Kidney epithelial cell (primary cell): ENCODE measurements around the gene MEX3A. TPM values are rescaled to one million over a fixed set of nuclear protein-coding genes. Genes with fewer than 3 reads are reported as not detected.

ENCODE experiments used
- DNase-seq: peaks from one replicate; pipeline ENCODE4 v3.0.0-alpha.2; 2010; ENCODE audit warnings: low read depth
- H3K27me3 ChIP-seq: 2 replicates; pipeline ENCODE4 v1.6.0; 2011; ENCODE audit warnings: low read length; ENCODE audit not compliant: control insufficient read depth, insufficient read depth
- H3K36me3 ChIP-seq: 2 replicates; pipeline ENCODE4 v1.5.1; 2011; ENCODE audit warnings: low read length; ENCODE audit not compliant: control insufficient read depth, insufficient read depth
- H3K4me3 ChIP-seq: 2 replicates; pipeline ENCODE4 v1.5.1; 2011; ENCODE audit warnings: low read depth, mild to moderate bottlenecking, control low read depth, low read length
- CTCF ChIP-seq: IDR thresholded peaks from 2 replicates; pipeline ENCODE4 v1.5.1; 2011; ENCODE audit warnings: mild to moderate bottlenecking, moderate library complexity, low read length, control low read depth, inconsistent platforms; ENCODE audit not compliant: insufficient read depth, poor library complexity, severe bottlenecking
- total RNA-seq: library from RNA; depleted of rRNA; stranded (reverse); fragments of >200 nt; gene quantifications from 2 replicates; pipeline ENCODE4 v1.2.3, GENCODE V29; 2015

The MEX3A gene
- total RNA-seq, 1 donor from 2014 or later = 34.5 TPM

GRCh38 chr1:156081180-156081916 is 917 bp downstream of the MEX3A start:
- peak overlapping the region; percentile 72 for H3K4me3 ChIP-seq
- H3K27me3 ChIP-seq = no peaks in the 10 kb centered on the region
- no peak for DNase-seq
- H3K36me3 ChIP-seq = peaks cover 1% of the 10 kb centered on the region
- TF ChIP-seq CTCF = no peak

DNA sequence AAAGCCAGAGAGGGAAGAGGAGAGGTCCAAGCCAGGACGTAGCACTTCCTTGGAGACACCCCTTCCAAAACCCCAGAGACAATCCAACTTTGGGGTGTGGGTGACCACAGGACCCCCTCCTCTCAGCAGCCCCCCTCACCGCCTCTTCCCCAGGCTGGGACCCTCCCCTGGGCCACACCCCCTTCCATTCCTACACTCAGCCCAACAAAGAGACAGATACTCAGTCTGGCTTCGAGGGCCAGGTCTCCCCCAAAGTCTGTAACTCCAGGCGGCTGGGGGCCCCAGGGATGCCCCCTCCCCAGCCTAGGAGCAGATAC is 1.4 kb downstream of the MEX3A start:
- Histone ChIP-seq H3K36me3 (peaks cover 3% of the 10 kb centered on the region), H3K4me3 (peak overlapping the region; percentile 72), H3K27me3 (no peaks in the 10 kb centered on the region)
- no peak for DNase-seq
- TF ChIP-seq CTCF = no peak

GRCh38 chr1:156080241-156080862 is 1.9 kb downstream of the MEX3A start:
- Histone ChIP-seq H3K4me3 (peak overlapping the region; percentile 72), H3K27me3 (no peaks in the 10 kb centered on the region), H3K36me3 (peaks cover 5% of the 10 kb centered on the region)
- no peak for TF ChIP-seq CTCF
- DNase-seq = no peak

- Histone ChIP-seq H3K4me3 (peak overlapping the region; percentile 72), H3K36me3 (peaks cover 5% of the 10 kb centered on the region), H3K27me3 (no peaks in the 10 kb centered on the region)
- DNase-seq = no peak
- TF ChIP-seq CTCF = no peak
These were observed 2.5 kb downstream of the MEX3A start for GRCh38 chr1:156079762-156080161.

GRCh38 chr1:156078728-156079127 is 3.5 kb downstream of the MEX3A start:
- H3K4me3 ChIP-seq = no peak overlapping the region
- H3K27me3 ChIP-seq = no peaks in the 10 kb centered on the region
- no peak for TF ChIP-seq CTCF
- H3K36me3 ChIP-seq = peaks cover 5% of the 10 kb centered on the region
- DNase-seq = no peak

- no peak for DNase-seq
- Histone ChIP-seq H3K36me3 (peaks cover 5% of the 10 kb centered on the region), H3K4me3 (no peak overlapping the region)
These were observed 4.9 kb downstream of the MEX3A start for GRCh38 chr1:156077430-156077760.

More at GRCh38 chr1:156077430-156077760, 4.9 kb downstream of the MEX3A start:
- no peaks in the 10 kb centered on the region for H3K27me3 ChIP-seq
- no peak for TF ChIP-seq CTCF
